GM19372 (cell line): Measurements from ENCODE around the gene PHACTR1.

Experiments
- ATAC-seq: cut with Tn5 transposase; IDR thresholded peaks from one replicate; pipeline ENCODE4 v1.9.1; 2021; ENCODE audit warnings: mild to moderate bottlenecking, low read depth, moderate library complexity; ENCODE audit not compliant: unreplicated experiment

PHACTR1 gene

GRCh38 chr6:13012296-13012695, 295.7 kb downstream of the PHACTR1 start:
- ATAC-seq = no peak

- ATAC-seq = no peak
These were observed 296.6 kb downstream of the PHACTR1 start for GRCh38 chr6:13012977-13013680.

- ATAC-seq = no peak
These were observed 297.3 kb downstream of the PHACTR1 start for GRCh38 chr6:13013681-13014503.

- ATAC-seq = no peak
These were observed 298.2 kb downstream of the PHACTR1 start for GRCh38 chr6:13014504-13015378.

- no peak for ATAC-seq
These were observed 298.8 kb downstream of the PHACTR1 start for GRCh38 chr6:13015379-13015681.

- no peak for ATAC-seq
These were observed 308.0 kb downstream of the PHACTR1 start for GRCh38 chr6:13024616-13025015.

GRCh38 chr6:13025893-13026499, 309.4 kb downstream of the PHACTR1 start:
- no peak for ATAC-seq

- no peak for ATAC-seq
These were observed 310.0 kb downstream of the PHACTR1 start for GRCh38 chr6:13026557-13026956.

- ATAC-seq = no peak
These were observed 310.6 kb downstream of the PHACTR1 start for GRCh38 chr6:13027207-13027606.

GRCh38 chr6:13030396-13030795, 313.8 kb downstream of the PHACTR1 start:
- no peak for ATAC-seq

- no peak for ATAC-seq
These were observed 316.0 kb downstream of the PHACTR1 start for GRCh38 chr6:13032566-13032965.

- ATAC-seq = no peak
These were observed 316.6 kb downstream of the PHACTR1 start for GRCh38 chr6:13033145-13033544.

GRCh38 chr6:13034316-13034715, 317.7 kb downstream of the PHACTR1 start:
- no peak for ATAC-seq

- ATAC-seq = no peak
These were observed 319.0 kb downstream of the PHACTR1 start for GRCh38 chr6:13035606-13036005.

- ATAC-seq = no peak
These were observed 321.7 kb downstream of the PHACTR1 start for GRCh38 chr6:13038315-13038714.

GRCh38 chr6:13038741-13039190, 322.2 kb downstream of the PHACTR1 start:
- no peak for ATAC-seq

GRCh38 chr6:13044390-13044789, 327.8 kb downstream of the PHACTR1 start:
- ATAC-seq = no peak

GRCh38 chr6:13044896-13045295, 328.3 kb downstream of the PHACTR1 start:
- ATAC-seq = no peak

- no peak for ATAC-seq
These were observed 329.1 kb downstream of the PHACTR1 start for GRCh38 chr6:13045676-13046075.

GRCh38 chr6:13046084-13046483, 329.5 kb downstream of the PHACTR1 start:
- ATAC-seq = no peak

GRCh38 chr6:13048113-13048512, 331.5 kb downstream of the PHACTR1 start:
- ATAC-seq = no peak
